OCI-LY3 (cell line): ENCODE measurements around the gene ELAVL4.

Experiments
- CTCF ChIP-seq: fragments of 200-600, 300-600 bp; sonication (generic); IDR thresholded peaks from 2 replicates; pipeline ENCODE4 v1.5.1; 2014; ENCODE audit warnings: antibody characterized with exemption, low read length, low read depth
- EZH2phosphoT487 ChIP-seq: fragments of 200-600 bp; shearing (Covaris generic); IDR thresholded peaks from 2 replicates; pipeline ENCODE4 v1.6.1; 2018; ENCODE audit warnings: antibody characterized with exemption, mixed run types, low read depth

GRCh38 chr1:50098591-50099021 lies 10.1 kb upstream of the ELAVL4 start:
- TF ChIP-seq CTCF, result no peak
- no peak for TF ChIP-seq EZH2phosphoT487
